Measurements from ENCODE around the gene EIF1.

The EIF1 gene

GRCh38 chr17:41735744-41736143 is 47.1 kb downstream of the EIF1 start:
- H4K8ac ChIP-seq (ENCODE audit: low read length), result no peak overlapping the region
- H3K23ac ChIP-seq (ENCODE audit: low read length in 2 of 2), result no peak overlapping the region
- no peak overlapping the region for H2BK120ac ChIP-seq (ENCODE audit: low read depth, low read length)
- H3K9ac ChIP-seq (ENCODE audit: low read length), result no peak overlapping the region
- no peak overlapping the region for H3K4me2 ChIP-seq (ENCODE audit: low read length, poor library complexity, severe bottlenecking)
- H3K14ac ChIP-seq (ENCODE audit: low read length in 2 of 2), result no peak overlapping the region
- H2BK15ac ChIP-seq (ENCODE audit: low read depth, poor library complexity, severe bottlenecking), result no peak overlapping the region
- no peak overlapping the region for H2BK5ac ChIP-seq (ENCODE audit: low read depth, low read length, poor library complexity, severe bottlenecking)
- H3K4me3 ChIP-seq (ENCODE audit: insufficient read depth in 1 of 2, low read depth in 1 of 2, low read length in 2 of 2), result no peak overlapping the region
- no peak overlapping the region for H4K91ac ChIP-seq (ENCODE audit: low read length)
- no peaks in the 10 kb centered on the region for H3K36me3 ChIP-seq (ENCODE audit: control insufficient read depth in 1 of 2, insufficient read depth in 2 of 2, low read depth in 1 of 2, low read length in 2 of 2)
- H3K27ac ChIP-seq (ENCODE audit: low read length, poor library complexity, severe bottlenecking), result no peak overlapping the region
- H3K27me3 ChIP-seq (ENCODE audit: control insufficient read depth in 1 of 2, insufficient read depth in 1 of 2, low read length in 2 of 2), result peaks cover 64 to 69% of the 10 kb centered on the region in 2 experiments
- no peak overlapping the region for H2AK5ac ChIP-seq (ENCODE audit: low read length, severe bottlenecking)
- no peak overlapping the region for H2AFZ ChIP-seq (ENCODE audit: low read depth, low read length)
- H2BK12ac ChIP-seq (ENCODE audit: low read length in 2 of 2), result no peak overlapping the region
- 92% methylated on average over 4 of the region's 4 CpGs for WGBS
- no peak overlapping the region for H3K18ac ChIP-seq (ENCODE audit: low read depth in 1 of 2, low read length in 2 of 2)
- H3K79me1 ChIP-seq (replicated peaks; ENCODE audit: low read length, poor library complexity, severe bottlenecking), result no peaks in the 10 kb centered on the region
- H3K4me1 ChIP-seq (ENCODE audit: control insufficient read depth, insufficient read depth, low read depth, low read length), result peaks cover 35% of the 10 kb centered on the region
- DNase-seq, result no peak
- H3K4ac ChIP-seq (ENCODE audit: low read depth in 1 of 2, low read length in 2 of 2), result no peak overlapping the region
- H3K9me3 ChIP-seq (ENCODE audit: control insufficient read depth, low read length), result no peaks in the 10 kb centered on the region

GRCh38 chr17:41736983-41737679 is 48.4 kb downstream of the EIF1 start:
- Histone ChIP-seq H2BK120ac (ENCODE audit: low read depth, low read length) (no peak overlapping the region), H3K36me3 (ENCODE audit: control insufficient read depth in 1 of 2, insufficient read depth in 2 of 2, low read depth in 1 of 2, low read length in 2 of 2) (no peaks in the 10 kb centered on the region), H3K23ac (ENCODE audit: low read length in 2 of 2) (no peak overlapping the region), H2AFZ (ENCODE audit: low read depth, low read length) (no peak overlapping the region), H3K18ac (ENCODE audit: low read depth in 1 of 2, low read length in 2 of 2) (no peak overlapping the region), H3K14ac (ENCODE audit: low read length in 2 of 2) (no peak overlapping the region), H2BK12ac (ENCODE audit: low read length in 2 of 2) (no peak overlapping the region), H3K4me2 (ENCODE audit: low read length, poor library complexity, severe bottlenecking) (no peak overlapping the region), H3K79me1 (replicated peaks; ENCODE audit: low read length, poor library complexity, severe bottlenecking) (no peaks in the 10 kb centered on the region), H2BK15ac (ENCODE audit: low read depth, poor library complexity, severe bottlenecking) (no peak overlapping the region), H3K4ac (ENCODE audit: low read depth in 1 of 2, low read length in 2 of 2) (no peak overlapping the region), H3K27me3 (ENCODE audit: control insufficient read depth in 1 of 2, insufficient read depth in 1 of 2, low read length in 2 of 2) (peaks cover 51 to 62% of the 10 kb centered on the region in 2 experiments), H3K9ac (ENCODE audit: low read length) (no peak overlapping the region), H3K9me3 (ENCODE audit: control insufficient read depth, low read length) (no peaks in the 10 kb centered on the region), H4K91ac (ENCODE audit: low read length) (no peak overlapping the region), H2BK5ac (ENCODE audit: low read depth, low read length, poor library complexity, severe bottlenecking) (no peak overlapping the region), H4K8ac (ENCODE audit: low read length) (no peak overlapping the region), H2AK5ac (ENCODE audit: low read length, severe bottlenecking) (no peak overlapping the region), H3K4me3 (ENCODE audit: insufficient read depth in 1 of 2, low read depth in 1 of 2, low read length in 2 of 2) (no peak overlapping the region), H3K4me1 (ENCODE audit: control insufficient read depth, insufficient read depth, low read depth, low read length) (peaks cover 35% of the 10 kb centered on the region), H3K27ac (ENCODE audit: low read length, poor library complexity, severe bottlenecking) (no peak overlapping the region)
- 86% methylated on average over 17 of the region's 17 CpGs for WGBS
- no peak for DNase-seq

GRCh38 chr17:41737680-41738023 is 49.0 kb downstream of the EIF1 start:
- H3K23ac ChIP-seq (ENCODE audit: low read length in 2 of 2), result no peak overlapping the region

DNA sequence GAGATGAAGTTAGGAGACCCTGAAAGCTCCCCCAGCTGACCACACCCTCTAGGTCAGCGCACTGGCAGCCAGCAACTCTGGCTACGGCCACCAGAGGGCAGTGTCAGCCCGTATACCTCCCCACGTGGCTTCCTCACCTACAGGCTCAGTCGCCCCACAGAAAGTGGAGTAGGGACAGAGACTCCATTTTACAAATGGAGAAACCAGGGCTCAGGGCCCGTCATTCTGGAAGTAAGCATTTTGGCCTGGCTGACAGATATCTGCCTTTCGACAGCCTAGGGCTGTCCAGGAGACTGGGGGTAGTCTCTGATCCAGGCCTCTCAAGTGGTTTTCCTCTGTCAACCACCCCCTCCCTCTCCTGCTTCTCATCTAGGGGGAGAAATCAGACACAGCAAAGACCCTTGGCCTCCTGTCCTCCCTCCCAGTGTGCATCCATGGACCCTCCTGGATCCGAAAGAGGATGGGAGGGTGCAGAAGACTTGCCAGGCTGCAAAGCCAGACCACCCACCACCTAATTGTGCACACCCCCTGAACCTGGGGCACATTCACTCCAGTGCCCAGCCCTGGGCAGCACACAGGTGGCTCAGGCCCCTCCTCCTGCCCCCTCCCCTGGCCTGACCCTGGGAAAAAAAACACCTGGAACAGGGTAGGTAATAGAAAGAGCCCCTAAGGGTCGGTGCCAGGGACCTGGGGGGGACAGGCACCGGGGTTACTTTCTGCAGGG is 49.6 kb downstream of the EIF1 start:
- no peak overlapping the region for H3K23ac ChIP-seq (ENCODE audit: low read length in 2 of 2)
- H4K8ac ChIP-seq (ENCODE audit: low read length), result peak overlapping the region; percentile 74
- peak overlapping the region; percentile 21 for H2BK120ac ChIP-seq (ENCODE audit: low read depth, low read length)
- peak overlapping the region; percentile 81 for H4K91ac ChIP-seq (ENCODE audit: low read length)
- H3K4ac ChIP-seq (ENCODE audit: low read depth in 1 of 2, low read length in 2 of 2), result peak overlapping the region; percentile 28 to 81
- H3K14ac ChIP-seq (ENCODE audit: low read length in 2 of 2), result no peak overlapping the region
- H3K36me3 ChIP-seq (ENCODE audit: control insufficient read depth in 1 of 2, insufficient read depth in 2 of 2, low read depth in 1 of 2, low read length in 2 of 2), result no peaks in the 10 kb centered on the region
- no peak overlapping the region for H3K9ac ChIP-seq (ENCODE audit: low read length)
- H3K4me1 ChIP-seq (ENCODE audit: control insufficient read depth, insufficient read depth, low read depth, low read length), result peaks cover 35% of the 10 kb centered on the region
- peak overlapping the region; percentile 20 to 89 for H2BK12ac ChIP-seq (ENCODE audit: low read length in 2 of 2)
- no peak overlapping the region for H3K27ac ChIP-seq (ENCODE audit: low read length, poor library complexity, severe bottlenecking)
- no peak overlapping the region for H3K4me2 ChIP-seq (ENCODE audit: low read length, poor library complexity, severe bottlenecking)
- peak overlapping the region; percentile 26 to 51 for H3K18ac ChIP-seq (ENCODE audit: low read depth in 1 of 2, low read length in 2 of 2)
- H3K79me1 ChIP-seq (replicated peaks; ENCODE audit: low read length, poor library complexity, severe bottlenecking), result no peaks in the 10 kb centered on the region
- H2BK5ac ChIP-seq (ENCODE audit: low read depth, low read length, poor library complexity, severe bottlenecking), result no peak overlapping the region
- no peaks in the 10 kb centered on the region for H3K9me3 ChIP-seq (ENCODE audit: control insufficient read depth, low read length)
- WGBS, result 26% methylated on average over 10 of the region's 10 CpGs
- peak overlapping the region; percentile 66 for H2AFZ ChIP-seq (ENCODE audit: low read depth, low read length)
- peak; percentile 74 for DNase-seq
- H3K4me3 ChIP-seq (ENCODE audit: insufficient read depth in 1 of 2, low read depth in 1 of 2, low read length in 2 of 2), result no peak overlapping the region
- H3K27me3 ChIP-seq (ENCODE audit: control insufficient read depth in 1 of 2, insufficient read depth in 1 of 2, low read length in 2 of 2), result peaks cover 41 to 53% of the 10 kb centered on the region in 2 experiments
- peak overlapping the region; percentile 44 for H2AK5ac ChIP-seq (ENCODE audit: low read length, severe bottlenecking)
- H2BK15ac ChIP-seq (ENCODE audit: low read depth, poor library complexity, severe bottlenecking), result peak overlapping the region; percentile 73

More at GRCh38 chr17:41737680-41738023, 49.0 kb downstream of the EIF1 start:
- Histone ChIP-seq H4K8ac (ENCODE audit: low read length) (no peak overlapping the region), H3K14ac (ENCODE audit: low read length in 2 of 2) (no peak overlapping the region), H3K18ac (ENCODE audit: low read depth in 1 of 2, low read length in 2 of 2) (no peak overlapping the region), H2BK5ac (ENCODE audit: low read depth, low read length, poor library complexity, severe bottlenecking) (no peak overlapping the region), H3K4me2 (ENCODE audit: low read length, poor library complexity, severe bottlenecking) (no peak overlapping the region), H3K79me1 (replicated peaks; ENCODE audit: low read length, poor library complexity, severe bottlenecking) (no peaks in the 10 kb centered on the region), H3K27me3 (ENCODE audit: control insufficient read depth in 1 of 2, insufficient read depth in 1 of 2, low read length in 2 of 2) (peaks cover 45 to 58% of the 10 kb centered on the region in 2 experiments), H3K4ac (ENCODE audit: low read depth in 1 of 2, low read length in 2 of 2) (no peak overlapping the region), H3K9ac (ENCODE audit: low read length) (no peak overlapping the region), H3K9me3 (ENCODE audit: control insufficient read depth, low read length) (no peaks in the 10 kb centered on the region), H3K36me3 (ENCODE audit: control insufficient read depth in 1 of 2, insufficient read depth in 2 of 2, low read depth in 1 of 2, low read length in 2 of 2) (no peaks in the 10 kb centered on the region), H3K27ac (ENCODE audit: low read length, poor library complexity, severe bottlenecking) (no peak overlapping the region), H2BK12ac (ENCODE audit: low read length in 2 of 2) (no peak overlapping the region), H3K4me3 (ENCODE audit: insufficient read depth in 1 of 2, low read depth in 1 of 2, low read length in 2 of 2) (no peak overlapping the region), H2BK120ac (ENCODE audit: low read depth, low read length) (no peak overlapping the region), H3K4me1 (ENCODE audit: control insufficient read depth, insufficient read depth, low read depth, low read length) (peaks cover 35% of the 10 kb centered on the region), H2AFZ (ENCODE audit: low read depth, low read length) (no peak overlapping the region), H2BK15ac (ENCODE audit: low read depth, poor library complexity, severe bottlenecking) (no peak overlapping the region), H4K91ac (ENCODE audit: low read length) (no peak overlapping the region), H2AK5ac (ENCODE audit: low read length, severe bottlenecking) (peak overlapping the region; percentile 6)
- 49% methylated on average over 5 of the region's 5 CpGs for WGBS
- no peak for DNase-seq

Measured in mesenchymal stem cell (in vitro differentiated cells and primary cell).